AG09309 (cell line): Measurements from ENCODE around the gene CRYBB1.

ENCODE experiments used
- DNase-seq: peaks from one replicate; pipeline ENCODE4 v3.0.0-alpha.2; 2010; ENCODE audit warnings: low read depth
- H3K4me3 ChIP-seq: 2 replicates; pipeline ENCODE4 v1.5.1; 2011; ENCODE audit warnings: mild to moderate bottlenecking, low read depth, low read length, moderate library complexity; ENCODE audit not compliant: control insufficient read depth
- CTCF ChIP-seq: IDR thresholded peaks from 2 replicates; pipeline ENCODE4 v1.5.1; 2011; ENCODE audit warnings: mild to moderate bottlenecking, low read depth, low read length, inconsistent platforms; ENCODE audit not compliant: insufficient read depth, control insufficient read depth; ENCODE audit errors: missing control alignments

Gene CRYBB1

GRCh38 chr22:26552466-26552865, 65.4 kb downstream of the CRYBB1 start:
- TF ChIP-seq CTCF: no peak
- no peak for DNase-seq
- no peak overlapping the region for H3K4me3 ChIP-seq

GRCh38 chr22:26551568-26551967, 66.3 kb downstream of the CRYBB1 start:
- DNase-seq: no peak
- H3K4me3 ChIP-seq: no peak overlapping the region
- no peak for TF ChIP-seq CTCF

GRCh38 chr22:26550498-26551033, 67.3 kb downstream of the CRYBB1 start:
- peak; percentile 80 for DNase-seq
- no peak overlapping the region for H3K4me3 ChIP-seq
- no peak for TF ChIP-seq CTCF

GRCh38 chr22:26549902-26550497, 67.8 kb downstream of the CRYBB1 start:
- no peak for DNase-seq
- no peak for TF ChIP-seq CTCF
- no peak overlapping the region for H3K4me3 ChIP-seq
